ENCODE data around the gene OR2F1. TPM values are rescaled to one million over a fixed set of nuclear protein-coding genes. Genes with fewer than 3 reads are reported as not detected.

The OR2F1 gene
- total and polyA plus RNA-seq, 4 donors = not detected

- Histone ChIP-seq H3K27me3 (ENCODE audit: control insufficient read depth in 1 of 2, insufficient read depth in 2 of 2, low read length in 1 of 2) (peaks cover 0 to 2% of the 10 kb centered on the region in 2 donors), H3K9me3 (ENCODE audit: control insufficient read depth, low read length) (no peaks in the 10 kb centered on the region), H3K4me3 (ENCODE audit: low read length in 2 of 2) (no peak overlapping the region), H3K4me1 (ENCODE audit: control insufficient read depth in 1 of 2, insufficient read depth in 2 of 2, low read length in 2 of 2) (no peaks in the 10 kb centered on the region), H3K36me3 (ENCODE audit: control insufficient read depth in 1 of 2, insufficient read depth in 2 of 2, low read length in 1 of 2) (no peaks in the 10 kb centered on the region), H3K27ac (ENCODE audit: low read depth in 1 of 2, low read length in 2 of 2) (no peak overlapping the region)
- WGBS, 2 donors = 68 to 73% methylated on average over 7 of the region's 7 CpGs
- no peak for DNase-seq
- intact Hi-C loops (cut with DNase I) = no loop called here
- ATAC-seq (ENCODE audit: low FRiP score) = no peak
Observed at GRCh38 chr7:143914938-143915652, 39.5 kb upstream of the OR2F1 start.

DNA sequence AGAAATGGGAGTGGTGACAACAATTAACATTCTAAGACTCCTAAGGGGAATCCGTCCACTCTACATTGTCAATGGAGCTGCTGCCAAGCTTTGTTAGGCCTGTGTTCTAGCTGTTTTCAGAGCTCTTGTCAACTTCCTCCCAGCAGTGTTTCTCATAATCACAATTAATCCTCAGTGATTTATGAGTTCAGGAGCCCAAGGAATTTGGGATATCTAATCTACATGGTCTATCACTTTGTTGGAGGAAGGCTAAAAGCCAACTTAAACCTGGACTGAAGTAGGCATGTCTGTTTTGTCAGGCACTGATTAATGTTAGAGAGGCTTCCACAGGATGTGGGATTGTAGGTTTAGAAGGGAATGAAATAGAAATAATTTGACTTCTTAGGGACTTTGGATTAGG is 29.8 kb upstream of the OR2F1 start:
- intact Hi-C loops (cut with DNase I) = no loop called here
- Histone ChIP-seq H3K9me3 (ENCODE audit: control insufficient read depth, low read length) (no peaks in the 10 kb centered on the region), H3K4me1 (ENCODE audit: control insufficient read depth in 1 of 2, insufficient read depth in 2 of 2, low read length in 2 of 2) (no peaks in the 10 kb centered on the region), H3K4me3 (ENCODE audit: low read length in 2 of 2) (no peak overlapping the region), H3K27ac (ENCODE audit: low read depth in 1 of 2, low read length in 2 of 2) (no peak overlapping the region), H3K27me3 (ENCODE audit: control insufficient read depth in 1 of 2, insufficient read depth in 2 of 2, low read length in 1 of 2) (no peaks in the 10 kb centered on the region), H3K36me3 (ENCODE audit: control insufficient read depth in 1 of 2, insufficient read depth in 2 of 2, low read length in 1 of 2) (no peaks in the 10 kb centered on the region)
- DNase-seq = no peak
- 63 to 84% methylated on average over 1 of the region's 1 CpG for WGBS, 2 donors
- ATAC-seq (ENCODE audit: low FRiP score) = no peak

DNA sequence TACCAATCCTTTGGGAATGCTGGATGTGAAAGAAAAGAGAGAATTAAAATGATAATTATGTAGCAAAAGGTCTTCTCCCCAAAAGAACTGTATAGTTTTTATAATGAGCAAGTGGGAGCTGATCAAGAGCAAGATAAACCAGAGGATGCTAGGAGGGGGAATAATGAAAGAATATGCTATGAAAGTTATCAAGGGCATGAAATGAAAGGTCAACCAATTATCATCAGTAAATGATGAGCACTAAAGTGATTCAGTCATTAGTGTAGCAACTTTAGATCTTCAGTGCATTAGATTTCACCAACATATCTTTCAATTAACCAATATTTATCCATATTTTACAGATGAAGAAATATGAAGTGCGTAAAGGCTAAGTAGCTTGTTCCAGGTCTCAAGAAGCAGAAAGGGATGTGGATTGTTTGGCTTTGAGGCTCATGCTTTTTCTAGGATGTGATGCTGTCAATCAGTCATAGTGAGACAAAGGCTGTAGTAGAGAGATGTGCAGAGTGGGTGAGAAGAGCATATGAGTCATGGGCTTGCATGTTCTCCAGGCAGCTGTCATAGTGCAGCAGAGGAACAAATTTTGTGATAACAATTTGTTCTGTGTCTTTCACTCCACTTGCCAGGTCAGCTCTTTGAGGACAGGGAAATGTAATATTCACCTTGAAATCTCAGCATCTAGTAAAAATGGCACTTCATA is 25.3 kb upstream of the OR2F1 start:
- ATAC-seq (ENCODE audit: low FRiP score) (no peak), DNase-seq (no peak)
- intact Hi-C loops (cut with DNase I) = no loop called here
- Histone ChIP-seq H3K27me3 (ENCODE audit: control insufficient read depth in 1 of 2, insufficient read depth in 2 of 2, low read length in 1 of 2) (no peaks in the 10 kb centered on the region), H3K4me1 (ENCODE audit: control insufficient read depth in 1 of 2, insufficient read depth in 2 of 2, low read length in 2 of 2) (no peaks in the 10 kb centered on the region), H3K27ac (ENCODE audit: low read depth in 1 of 2, low read length in 2 of 2) (no peak overlapping the region), H3K4me3 (ENCODE audit: low read length in 2 of 2) (no peak overlapping the region), H3K36me3 (ENCODE audit: control insufficient read depth in 1 of 2, insufficient read depth in 2 of 2, low read length in 1 of 2) (no peaks in the 10 kb centered on the region), H3K9me3 (ENCODE audit: control insufficient read depth, low read length) (peaks cover 2% of the 10 kb centered on the region)
- WGBS, 2 donors = 95 to 100% methylated on average over 1 of the region's 1 CpG

DNA sequence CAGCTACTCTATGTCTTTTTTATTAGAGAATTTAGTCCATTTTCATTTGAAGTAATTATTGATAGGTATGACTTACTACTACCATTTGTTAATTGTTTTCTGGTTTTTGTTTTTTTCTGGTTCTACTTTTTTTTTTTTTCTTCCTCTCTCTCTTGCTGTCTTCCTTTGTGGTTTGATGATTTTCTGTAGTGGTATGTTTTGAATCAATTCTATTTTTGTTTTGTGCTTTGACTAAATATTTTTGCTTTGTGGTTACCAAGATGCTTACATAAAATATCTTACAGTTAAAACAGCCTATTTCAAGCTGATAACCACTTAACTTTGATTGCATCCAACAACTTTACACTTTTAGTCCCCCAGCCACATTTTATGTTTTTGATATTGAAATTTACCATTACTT is 22.9 kb upstream of the OR2F1 start:
- Histone ChIP-seq H3K4me1 (ENCODE audit: control insufficient read depth in 1 of 2, insufficient read depth in 2 of 2, low read length in 2 of 2) (no peaks in the 10 kb centered on the region), H3K4me3 (ENCODE audit: low read length in 2 of 2) (no peak overlapping the region), H3K9me3 (ENCODE audit: control insufficient read depth, low read length) (peaks cover 2% of the 10 kb centered on the region), H3K36me3 (ENCODE audit: control insufficient read depth in 1 of 2, insufficient read depth in 2 of 2, low read length in 1 of 2) (no peaks in the 10 kb centered on the region), H3K27ac (ENCODE audit: low read depth in 1 of 2, low read length in 2 of 2) (no peak overlapping the region), H3K27me3 (ENCODE audit: control insufficient read depth in 1 of 2, insufficient read depth in 2 of 2, low read length in 1 of 2) (no peaks in the 10 kb centered on the region)
- intact Hi-C loops (cut with DNase I) = no loop called here
- DNase-seq (no peak), ATAC-seq (ENCODE audit: low FRiP score) (no peak)

- Histone ChIP-seq H3K9me3 (ENCODE audit: control insufficient read depth, low read length) (peaks cover 2% of the 10 kb centered on the region), H3K27ac (ENCODE audit: low read depth in 1 of 2, low read length in 2 of 2) (no peak within 1 kb of the TSS), H3K4me3 (ENCODE audit: low read length in 2 of 2) (no peak within 1 kb of the TSS), H3K27me3 (ENCODE audit: control insufficient read depth in 1 of 2, insufficient read depth in 2 of 2, low read length in 1 of 2) (no peaks in the 10 kb centered on the region), H3K4me1 (ENCODE audit: control insufficient read depth in 1 of 2, insufficient read depth in 2 of 2, low read length in 2 of 2) (no peaks in the 10 kb centered on the region), H3K36me3 (ENCODE audit: control insufficient read depth in 1 of 2, insufficient read depth in 2 of 2, low read length in 1 of 2) (no peaks in the 10 kb centered on the region)
- 4 to 11% methylated on average over 3 of the region's 3 CpGs for WGBS, 2 donors
- no peak for DNase-seq
- intact Hi-C loops (cut with DNase I) = no loop called here
- ATAC-seq (ENCODE audit: low FRiP score) = no peak
Observed at GRCh38 chr7:143934526-143935325, 19.9 kb upstream of the OR2F1 start, which contains the start of gene OR2F2. OR2F2 (plus strand) TSS chr7:143935233; CDS start chr7:143935233, 0 bp downstream.

- ATAC-seq (ENCODE audit: low FRiP score) = no peak
- Histone ChIP-seq H3K27me3 (ENCODE audit: control insufficient read depth in 1 of 2, insufficient read depth in 2 of 2, low read length in 1 of 2) (no peaks in the 10 kb centered on the region), H3K4me3 (ENCODE audit: low read length in 2 of 2) (no peak overlapping the region), H3K27ac (ENCODE audit: low read depth in 1 of 2, low read length in 2 of 2) (no peak overlapping the region), H3K36me3 (ENCODE audit: control insufficient read depth in 1 of 2, insufficient read depth in 2 of 2, low read length in 1 of 2) (no peaks in the 10 kb centered on the region), H3K4me1 (ENCODE audit: control insufficient read depth in 1 of 2, insufficient read depth in 2 of 2, low read length in 2 of 2) (no peaks in the 10 kb centered on the region), H3K9me3 (ENCODE audit: control insufficient read depth, low read length) (peaks cover 2% of the 10 kb centered on the region)
- DNase-seq = no peak
- intact Hi-C loops (cut with DNase I) = no loop called here
- 73 to 82% methylated on average over 4 of the region's 4 CpGs for WGBS, 2 donors
Observed at GRCh38 chr7:143936087-143937009, 18.3 kb upstream of the OR2F1 start.

DNA sequence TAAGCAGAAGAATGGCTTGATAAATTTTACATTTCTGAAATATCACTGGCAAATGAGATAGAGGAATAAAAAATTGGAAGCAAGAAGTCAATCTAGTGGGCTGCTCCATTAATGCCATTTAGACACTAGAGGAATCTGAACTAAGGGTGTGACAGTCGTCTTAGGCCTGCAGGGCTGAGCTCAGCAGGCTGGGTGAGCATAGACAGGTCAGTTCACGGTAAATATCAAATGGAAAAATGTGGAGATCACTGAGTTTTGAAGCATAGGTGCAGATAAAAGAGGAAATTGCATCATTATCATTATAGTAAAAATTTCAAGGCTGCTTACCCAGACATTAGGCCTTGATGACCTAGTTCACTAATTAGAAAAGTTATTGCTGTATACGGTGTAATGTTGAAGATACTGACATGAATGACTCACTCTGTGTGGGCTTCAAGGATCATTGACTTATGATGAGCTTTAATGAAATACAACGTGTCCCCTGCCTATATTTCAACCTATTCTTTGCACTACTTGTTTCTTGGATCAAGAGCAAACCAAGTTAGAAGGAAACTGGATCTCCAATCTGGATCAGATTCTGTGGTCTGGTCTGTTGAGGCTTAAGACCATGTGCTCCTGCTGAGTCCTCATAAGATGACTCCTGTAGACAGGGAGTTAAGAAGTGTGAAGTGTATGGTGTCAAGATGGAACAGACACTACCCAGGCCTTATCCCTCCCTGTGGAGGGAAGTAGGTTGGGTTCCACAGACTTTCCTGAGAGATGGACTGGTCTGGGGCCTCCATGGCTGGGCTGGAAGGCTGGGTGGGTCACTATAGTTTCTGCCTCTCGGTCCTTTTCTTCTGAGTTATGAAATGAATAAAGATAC is 16.0 kb upstream of the OR2F1 start:
- intact Hi-C loops (cut with DNase I) = no loop called here
- Histone ChIP-seq H3K4me1 (ENCODE audit: control insufficient read depth in 1 of 2, insufficient read depth in 2 of 2, low read length in 2 of 2) (no peaks in the 10 kb centered on the region), H3K4me3 (ENCODE audit: low read length in 2 of 2) (no peak overlapping the region), H3K27ac (ENCODE audit: low read depth in 1 of 2, low read length in 2 of 2) (no peak overlapping the region), H3K27me3 (ENCODE audit: control insufficient read depth in 1 of 2, insufficient read depth in 2 of 2, low read length in 1 of 2) (no peaks in the 10 kb centered on the region), H3K36me3 (ENCODE audit: control insufficient read depth in 1 of 2, insufficient read depth in 2 of 2, low read length in 1 of 2) (no peaks in the 10 kb centered on the region), H3K9me3 (ENCODE audit: control insufficient read depth, low read length) (peaks cover under 1% of the 10 kb centered on the region)
- 92% methylated on average over 5 of the region's 5 CpGs for WGBS, 2 donors
- ATAC-seq (ENCODE audit: low FRiP score) (no peak), DNase-seq (no peak)

All from aorta (tissue), 5 donors.